Measurements from ENCODE around the gene MRPL9.

GRCh38 chr1:151715726-151716404 lies 47.4 kb downstream of the MRPL9 start:
- TF ChIP-seq CTCF (conservative IDR thresholded peaks at IDR 0.05), result no peak
- TF ChIP-seq ZFX (IDR thresholded peaks at IDR 0.05), result no peak
